Tibial nerve (tissue), 4 donors: Measurements from ENCODE around the gene METTL18. TPM values are rescaled to one million over a fixed set of nuclear protein-coding genes. Genes with fewer than 3 reads are reported as not detected.
A peak's percentile ranks its signal among the peaks of the same experiment; 100 is the strongest.

Source experiments
- DNase-seq, 2 donors: peaks; one replicate each; pipeline ENCODE4 v3.0.0-alpha.2; 2019; ENCODE audit warnings: low spot score in 2 of 2
- H3K27ac ChIP-seq, 4 donors: fragments of 200-600 bp; sonication (generic) in 3 of 4; one replicate each; pipeline ENCODE4 v1.5.1; 2017 to 2019; ENCODE audit warnings: mild to moderate bottlenecking in 1 of 4
- H3K27me3 ChIP-seq, 2 donors: fragments of 200-600 bp; sonication (generic) in 1 of 2; one replicate each; pipeline versions ENCODE4 v1.5.1 to v1.6.0; 2017 to 2019
- H3K36me3 ChIP-seq, 3 donors: fragments of 200-600 bp; sonication (generic); one replicate each; pipeline ENCODE4 v1.5.1; 2018 to 2019
- H3K4me1 ChIP-seq, 4 donors: fragments of 200-600 bp; sonication (generic) in 3 of 4; one replicate each; pipeline ENCODE4 v1.5.1; 2017 to 2019
- H3K4me3 ChIP-seq, 4 donors: fragments of 200-600 bp; sonication (generic) in 3 of 4; one replicate each; pipeline ENCODE4 v1.5.1; 2017 to 2019; ENCODE audit warnings: mild to moderate bottlenecking in 1 of 4, moderate library complexity in 1 of 4
- H3K9me3 ChIP-seq, 4 donors: fragments of 200-600 bp; sonication (generic) in 3 of 4; one replicate each; pipeline ENCODE4 v1.5.1; 2017 to 2019
- CTCF ChIP-seq, 5 experiments: fragments of 200-600 bp in 3 of 5; fragments of 450-650 bp in 2 of 5; sonication (generic) in 3 of 5; IDR thresholded peaks; one replicate each; pipeline ENCODE4 v1.5.1; 2016 to 2019; ENCODE audit warnings: antibody characterized with exemption in 5 of 5, mild to moderate bottlenecking in 3 of 5, moderate library complexity in 2 of 5
- EP300 ChIP-seq, 2 donors: sonication (generic); formaldehyde crosslinking; IDR thresholded peaks; one replicate each; pipeline ENCODE4 v1.6.1; 2017; ENCODE audit warnings: antibody characterized with exemption in 2 of 2, mild to moderate bottlenecking in 1 of 2
- POLR2A ChIP-seq, 2 donors: fragments of 450-650 bp; IDR thresholded peaks; one replicate each; pipeline ENCODE4 v1.6.1; 2017; ENCODE audit warnings: antibody characterized with exemption in 2 of 2, mild to moderate bottlenecking in 2 of 2, moderate library complexity in 2 of 2
- WGBS, 2 donors: methylation state at CpG; one replicate each; pipeline ENCODE4 v1.1.5; 2018; 5-methylcytosine and 5-hydroxymethylcytosine counted together
- total RNA-seq, 4 donors: library from RNA; depleted of rRNA; stranded (reverse); fragments of >200 nt; gene quantifications; one replicate each; pipeline ENCODE4 v1.1.0, GENCODE V29; 2016

The METTL18 gene
- 1 to 10 TPM; 4.2 to 9.0 (median 6.0) TPM for total RNA-seq

- Histone ChIP-seq H3K4me1 (peaks cover 0 to 34% (median 5%) of the 10 kb centered on the region in 4 donors), H3K4me3 (peak within 1 kb of the TSS; percentile 57 to 82 (median 73)), H3K27ac (peak within 1 kb of the TSS; percentile 77 to 93 (median 87)), H3K36me3 (peaks cover 0 to 18% (median 0%) of the 10 kb centered on the region in 3 donors), H3K27me3 (no peaks in the 10 kb centered on the region), H3K9me3 (no peaks in the 10 kb centered on the region)
- DNase-seq = peak; percentile 76 to 84
- TF ChIP-seq CTCF (IDR thresholded peaks at IDR 0.05) = peak in 2 of 5 experiments; percentile 4 to 56
- peak; percentile 75 to 88 for TF ChIP-seq EP300 (IDR thresholded peaks at IDR 0.05)
- TF ChIP-seq POLR2A (IDR thresholded peaks at IDR 0.05) = peak; percentile 13 to 30
- WGBS, 2 donors = 0 to 1% methylated on average over 37 to 48 of the region's 48 CpGs
These were observed at the start of gene METTL18 for GRCh38 chr1:169794530-169795416. Gene METTL18 (minus strand): TSS chr1:169794907. CDS start chr1:169793695, 1,212 bp downstream.

GRCh38 chr1:169838942-169839341 is 44.2 kb upstream of the METTL18 start:
- Histone ChIP-seq H3K27ac (no peak overlapping the region), H3K4me1 (no peaks in the 10 kb centered on the region), H3K4me3 (no peak overlapping the region), H3K27me3 (no peaks in the 10 kb centered on the region), H3K9me3 (peaks cover 0 to 19% (median 0%) of the 10 kb centered on the region in 4 donors), H3K36me3 (peaks cover 0 to 63% (median 0%) of the 10 kb centered on the region in 3 donors)
- no peak for DNase-seq
- no peak for TF ChIP-seq EP300 (IDR thresholded peaks at IDR 0.05)
- no peak for TF ChIP-seq CTCF (IDR thresholded peaks at IDR 0.05)
- TF ChIP-seq POLR2A (IDR thresholded peaks at IDR 0.05) = no peak
- 80 to 81% methylated on average over 4 of the region's 4 CpGs for WGBS, 2 donors

- Histone ChIP-seq H3K4me1 (no peaks in the 10 kb centered on the region), H3K9me3 (peaks cover 0 to 19% (median 0%) of the 10 kb centered on the region in 4 donors), H3K4me3 (no peak overlapping the region), H3K36me3 (peaks cover 0 to 71% (median 0%) of the 10 kb centered on the region in 3 donors), H3K27ac (no peak overlapping the region), H3K27me3 (no peaks in the 10 kb centered on the region)
- no peak for DNase-seq
- 98 to 100% methylated on average over 1 of the region's 1 CpG for WGBS, 2 donors
- TF ChIP-seq POLR2A (IDR thresholded peaks at IDR 0.05) = no peak
- no peak for TF ChIP-seq EP300 (IDR thresholded peaks at IDR 0.05)
- TF ChIP-seq CTCF (IDR thresholded peaks at IDR 0.05) = no peak
These were observed 41.5 kb upstream of the METTL18 start for GRCh38 chr1:169836198-169836597.

GRCh38 chr1:169835647-169836046 is 40.9 kb upstream of the METTL18 start:
- no peaks in the 10 kb centered on the region for H3K27me3 ChIP-seq
- no peak for TF ChIP-seq POLR2A (IDR thresholded peaks at IDR 0.05)
- no peak for TF ChIP-seq CTCF (IDR thresholded peaks at IDR 0.05)
- no peak for TF ChIP-seq EP300 (IDR thresholded peaks at IDR 0.05)
- H3K27ac ChIP-seq = no peak overlapping the region
- DNase-seq = no peak
- H3K36me3 ChIP-seq = peaks cover 0 to 73% (median 0%) of the 10 kb centered on the region in 3 donors
- WGBS, 2 donors = 78 to 93% methylated on average over 1 of the region's 1 CpG
- H3K4me3 ChIP-seq = no peak overlapping the region
- no peaks in the 10 kb centered on the region for H3K4me1 ChIP-seq
- peaks cover 0 to 19% (median 0%) of the 10 kb centered on the region in 4 donors for H3K9me3 ChIP-seq

- Histone ChIP-seq H3K27me3 (no peaks in the 10 kb centered on the region), H3K4me3 (no peak overlapping the region), H3K9me3 (peaks cover 0 to 11% (median 0%) of the 10 kb centered on the region in 4 donors), H3K27ac (no peak overlapping the region), H3K36me3 (peaks cover 0 to 73% (median 0%) of the 10 kb centered on the region in 3 donors), H3K4me1 (no peaks in the 10 kb centered on the region)
- 97 to 100% methylated on average over 1 of the region's 1 CpG for WGBS, 2 donors
- TF ChIP-seq POLR2A (IDR thresholded peaks at IDR 0.05) (no peak), CTCF (IDR thresholded peaks at IDR 0.05) (no peak), EP300 (IDR thresholded peaks at IDR 0.05) (no peak)
- DNase-seq = no peak
These were observed 40.2 kb upstream of the METTL18 start for GRCh38 chr1:169834869-169835268.
